HG03025 (cell line): ENCODE data around the gene SCN8A.

ENCODE experiments used
- ATAC-seq: cut with Tn5 transposase; IDR thresholded peaks from one replicate; pipeline ENCODE4 v1.9.1; 2021; ENCODE audit warnings: mild to moderate bottlenecking, moderate library complexity; ENCODE audit not compliant: unreplicated experiment, low FRiP score

SCN8A gene

DNA sequence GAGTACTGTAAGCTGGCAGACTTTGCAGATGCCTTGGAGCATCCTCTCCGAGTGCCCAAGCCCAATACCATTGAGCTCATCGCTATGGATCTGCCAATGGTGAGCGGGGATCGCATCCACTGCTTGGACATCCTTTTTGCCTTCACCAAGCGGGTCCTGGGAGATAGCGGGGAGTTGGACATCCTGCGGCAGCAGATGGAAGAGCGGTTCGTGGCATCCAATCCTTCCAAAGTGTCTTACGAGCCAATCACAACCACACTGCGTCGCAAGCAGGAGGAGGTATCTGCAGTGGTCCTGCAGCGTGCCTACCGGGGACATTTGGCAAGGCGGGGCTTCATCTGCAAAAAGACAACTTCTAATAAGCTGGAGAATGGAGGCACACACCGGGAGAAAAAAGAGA lies 215.9 kb downstream of the SCN8A start:
- no peak for ATAC-seq

DNA sequence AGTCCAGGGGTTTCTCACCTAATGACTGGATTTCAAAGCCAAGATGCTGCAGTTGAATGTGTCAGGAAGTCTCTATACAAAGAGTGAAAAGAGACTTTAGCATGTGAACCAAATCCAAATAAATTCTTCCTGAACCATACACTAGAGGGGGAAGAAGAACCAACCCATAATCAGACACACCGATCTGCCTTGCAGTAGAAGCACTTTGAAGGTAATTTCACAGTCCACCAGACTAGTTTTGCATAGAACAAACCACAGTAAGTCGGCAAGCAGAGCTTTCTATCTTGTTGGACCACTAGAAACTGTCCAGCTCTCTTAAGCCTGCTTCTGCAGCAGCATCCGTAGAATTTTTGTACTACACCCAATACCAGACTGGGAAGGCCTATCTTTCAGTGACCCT lies 218.2 kb downstream of the SCN8A start:
- ATAC-seq = no peak

- ATAC-seq = no peak
These were observed 220.5 kb downstream of the SCN8A start for GRCh38 chr12:51811203-51812202.

DNA sequence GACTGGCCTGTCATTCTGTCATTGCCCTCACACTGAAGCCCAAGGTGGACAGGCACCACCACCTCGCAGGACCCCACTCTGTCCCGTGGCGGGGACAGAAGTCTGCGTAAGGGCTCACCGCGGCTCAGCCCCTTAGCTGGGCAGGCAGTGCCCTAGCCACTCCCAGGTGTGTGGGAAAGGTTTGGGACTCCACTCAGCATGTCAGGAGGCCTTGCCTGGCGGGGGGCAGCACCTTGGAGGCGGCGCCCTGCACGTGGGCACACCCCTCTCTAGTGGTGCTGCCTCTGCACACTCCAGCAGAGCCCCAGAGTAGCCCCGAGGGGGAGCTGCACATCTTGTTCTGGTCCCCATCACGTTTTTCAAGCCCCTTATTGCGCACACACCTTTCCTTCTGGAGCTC lies 221.8 kb downstream of the SCN8A start:
- no peak for ATAC-seq

DNA sequence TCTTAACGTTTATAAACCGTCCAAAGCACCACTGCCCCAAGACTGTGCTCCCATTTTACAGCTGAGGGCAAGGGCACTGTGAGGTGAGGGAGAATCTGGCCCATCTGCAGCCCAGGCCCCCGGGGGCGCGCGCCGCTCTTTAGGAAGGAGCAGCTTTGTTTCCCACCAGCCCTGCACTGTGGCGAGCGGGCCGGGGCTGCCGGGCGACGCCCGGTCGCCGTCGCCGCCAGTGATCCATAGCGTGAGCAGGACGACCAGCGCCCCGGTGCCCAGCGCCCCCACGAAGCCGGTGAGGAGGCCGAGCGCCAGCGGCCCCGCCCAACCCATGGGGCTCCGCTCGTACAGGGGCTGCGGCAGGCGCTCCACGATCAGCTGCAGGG lies 222.9 kb downstream of the SCN8A start:
- no peak for ATAC-seq

- no peak for ATAC-seq
These were observed 223.5 kb downstream of the SCN8A start for GRCh38 chr12:51814311-51815088.

GRCh38 chr12:51815571-51815970 lies 224.5 kb downstream of the SCN8A start:
- no peak for ATAC-seq

DNA sequence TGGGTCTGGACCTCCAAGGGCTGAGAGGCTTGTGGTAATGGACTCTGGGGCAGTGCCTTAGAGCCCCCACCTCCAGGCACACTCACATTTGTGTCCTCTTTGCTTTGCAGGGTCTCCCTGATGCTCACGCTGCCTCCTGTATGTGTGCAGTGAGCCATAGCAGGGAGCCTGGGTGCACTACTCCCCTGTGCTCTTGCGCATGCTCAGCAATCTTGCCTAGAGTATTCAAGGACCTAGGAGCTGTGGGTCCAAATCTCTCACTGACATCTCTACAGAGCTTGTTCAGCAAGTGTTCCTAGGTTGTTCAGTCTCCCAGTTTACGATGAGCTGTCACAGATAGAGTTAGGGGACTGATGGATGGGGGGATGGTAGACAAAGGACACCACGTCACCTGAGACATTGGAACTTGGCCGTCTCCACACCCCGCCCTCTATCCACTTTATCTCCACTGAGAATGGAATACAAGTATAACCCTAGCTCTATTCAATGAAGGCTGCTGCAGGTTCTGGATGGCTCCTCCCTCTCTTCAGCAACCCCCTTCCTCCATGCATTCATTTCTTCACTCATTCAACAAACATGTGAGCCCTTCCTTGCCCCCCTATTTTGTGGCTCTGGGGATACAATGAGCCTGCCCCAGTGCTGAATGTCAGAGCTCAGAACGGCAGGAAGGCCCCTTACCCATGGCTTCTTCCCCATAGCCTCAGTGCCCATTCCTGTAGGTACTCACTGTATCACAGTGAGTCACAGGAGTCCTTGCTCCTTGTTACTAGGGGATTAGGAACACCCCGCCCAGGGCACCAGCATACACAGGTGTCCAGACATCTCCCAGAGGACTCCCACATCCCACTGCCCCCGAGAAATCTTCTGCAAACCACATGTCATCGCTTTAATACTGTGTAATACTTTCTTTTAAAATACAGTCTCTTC lies 226.3 kb downstream of the SCN8A start:
- ATAC-seq = no peak

- ATAC-seq = no peak
These were observed 227.1 kb downstream of the SCN8A start for GRCh38 chr12:51818086-51818485.

DNA sequence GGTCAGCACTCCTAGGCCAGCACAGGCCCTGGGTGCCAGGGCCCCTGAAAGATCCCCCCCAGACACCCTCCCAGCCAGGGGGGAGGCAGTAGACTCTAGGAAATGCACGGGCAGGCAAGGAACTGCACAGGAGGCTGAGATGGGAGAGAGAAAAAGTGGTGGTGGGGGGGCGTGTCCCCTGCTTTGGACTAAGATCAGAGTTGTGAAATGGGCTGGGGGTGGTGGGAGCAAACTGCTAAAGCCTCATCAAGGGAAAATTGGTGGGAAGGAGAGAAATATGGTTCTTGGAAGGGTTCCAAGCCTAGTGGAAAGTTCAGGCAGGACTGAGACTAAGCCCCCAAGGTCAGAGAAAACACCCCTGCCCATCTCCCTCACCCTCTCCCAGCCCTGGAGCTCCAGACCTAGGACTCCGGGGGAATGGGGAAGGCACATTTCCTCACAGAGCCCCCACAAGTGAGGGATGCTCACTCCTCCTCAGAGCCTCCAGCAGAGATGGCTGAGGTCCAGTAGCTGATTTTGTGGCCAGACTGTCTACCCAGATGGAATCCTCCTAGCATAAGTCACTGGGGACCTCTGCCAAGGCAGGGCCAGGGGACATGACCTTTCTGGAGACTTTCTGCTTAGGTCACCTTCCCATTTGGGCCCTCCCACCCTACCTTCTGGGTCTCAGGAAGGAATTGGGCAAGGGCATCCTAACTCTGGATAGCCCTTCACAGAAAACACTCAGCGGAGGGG lies 227.7 kb downstream of the SCN8A start:
- ATAC-seq = no peak

DNA sequence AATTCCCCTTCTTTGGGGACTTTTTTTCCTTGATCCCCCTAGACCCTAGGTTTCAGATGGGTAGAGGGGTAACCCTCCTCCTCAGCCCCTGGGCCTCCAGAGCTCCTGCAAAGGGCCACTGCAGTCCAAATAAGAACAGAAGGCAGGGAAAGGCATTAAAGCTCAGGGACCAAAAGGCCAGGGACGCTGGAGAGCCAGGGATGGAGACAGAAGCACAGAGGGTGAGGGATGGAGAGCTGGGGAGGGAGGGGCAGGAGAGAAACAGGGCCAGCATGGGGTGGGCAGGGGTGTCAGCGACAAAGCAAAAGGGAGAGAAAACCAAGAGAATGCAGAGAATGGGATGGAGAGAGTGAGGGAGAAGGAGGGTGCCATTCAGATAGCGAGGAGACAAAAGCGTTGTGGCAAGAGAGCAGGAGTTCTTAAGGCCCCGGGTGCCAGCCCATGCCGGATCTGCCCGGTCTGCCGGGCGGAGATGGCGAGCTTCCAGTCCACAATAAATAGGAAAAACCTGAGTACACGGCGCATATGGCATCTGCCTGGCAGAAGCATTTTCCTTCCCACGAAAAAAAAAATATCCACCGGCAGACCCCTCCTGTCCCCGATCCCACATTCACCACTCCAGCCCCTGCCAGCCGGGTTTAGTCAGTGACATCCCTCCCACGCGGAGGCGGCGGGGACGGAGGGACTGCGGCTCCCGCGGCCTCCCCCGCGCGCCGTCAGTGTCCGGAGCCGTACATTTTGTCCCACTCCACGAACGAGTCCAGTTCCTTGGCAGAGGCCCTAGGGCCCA lies 228.9 kb downstream of the SCN8A start:
- no peak for ATAC-seq

- no peak for ATAC-seq
These were observed 229.8 kb downstream of the SCN8A start for GRCh38 chr12:51820526-51821439.

DNA sequence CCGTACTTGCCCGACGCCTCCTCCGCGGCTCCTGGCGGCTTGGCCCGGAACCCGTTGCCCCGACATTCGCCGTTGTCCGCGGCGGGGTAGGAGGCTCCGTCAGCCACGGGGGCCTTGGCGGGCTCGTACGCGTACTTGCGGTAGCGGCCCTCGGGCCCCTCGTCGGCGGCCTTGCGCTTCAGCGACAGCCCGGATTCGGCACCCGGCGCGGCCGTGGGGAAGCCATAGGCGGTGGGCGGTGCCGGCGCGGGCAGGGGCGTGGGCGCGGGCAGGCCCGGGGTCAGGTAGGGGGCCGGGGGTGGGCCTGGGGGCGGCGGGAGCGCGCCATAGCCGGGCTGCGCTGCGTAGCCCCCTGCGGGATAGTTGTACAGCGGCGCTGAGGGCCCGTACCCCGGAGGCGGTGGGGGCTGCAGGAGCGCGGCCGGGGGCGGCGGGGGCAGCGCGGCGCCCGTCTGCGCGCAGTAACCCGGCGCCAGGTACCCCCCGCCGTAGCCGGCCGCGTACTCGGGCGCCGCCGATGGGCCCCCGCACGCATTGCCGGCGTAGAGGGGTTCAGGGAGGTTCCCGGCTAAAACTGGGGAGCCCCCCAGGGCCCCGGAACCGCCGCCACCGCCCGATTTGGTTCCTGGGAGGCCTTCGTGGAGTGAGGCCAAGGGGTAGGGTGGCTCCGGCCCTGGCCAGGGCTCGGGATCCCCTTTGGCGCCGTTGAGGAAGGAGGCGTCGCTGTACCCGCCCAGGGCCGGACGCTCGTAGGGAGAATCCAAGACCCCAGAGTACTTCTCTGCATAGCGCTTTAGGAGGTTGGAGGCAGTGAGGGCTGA lies 230.6 kb downstream of the SCN8A start:
- no peak for ATAC-seq

DNA sequence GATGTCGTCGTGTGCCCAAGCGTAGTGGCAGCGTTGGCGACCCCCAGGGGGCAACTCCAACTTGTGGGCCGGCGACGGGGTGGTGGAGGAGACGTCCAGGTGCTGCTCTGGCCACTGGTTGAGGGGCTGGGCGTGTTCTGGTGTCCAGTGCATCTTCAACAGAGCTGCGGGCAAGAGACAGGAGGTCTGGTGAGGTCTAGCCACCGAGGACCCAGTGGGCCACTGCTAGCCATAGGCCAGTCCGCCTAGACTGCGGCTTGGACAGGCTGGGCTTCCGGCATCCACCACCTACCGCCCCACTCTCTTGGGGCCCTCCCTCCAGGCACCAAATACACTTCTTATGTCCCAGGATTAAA lies 231.2 kb downstream of the SCN8A start:
- ATAC-seq = no peak

DNA sequence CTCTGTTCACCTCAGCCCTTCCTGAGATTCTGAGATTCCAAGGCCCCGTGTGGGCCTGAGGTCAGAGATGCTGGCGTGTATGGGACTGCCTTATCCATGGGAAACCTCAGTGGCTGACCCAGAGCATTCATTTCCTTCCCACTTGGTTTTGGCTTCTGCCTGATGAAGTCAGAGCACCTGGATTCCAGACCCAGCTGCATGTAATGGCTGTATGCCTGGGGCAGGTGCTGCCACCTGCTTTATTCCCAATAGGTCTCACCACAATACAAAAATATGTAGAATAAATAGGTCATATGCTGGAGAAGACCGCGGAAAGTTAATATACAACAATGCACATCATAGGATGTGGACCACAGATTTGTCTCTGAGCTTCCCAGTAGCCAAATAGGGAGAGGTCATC lies 231.9 kb downstream of the SCN8A start:
- no peak for ATAC-seq

- no peak for ATAC-seq
These were observed 233.0 kb downstream of the SCN8A start for GRCh38 chr12:51823875-51824565.

DNA sequence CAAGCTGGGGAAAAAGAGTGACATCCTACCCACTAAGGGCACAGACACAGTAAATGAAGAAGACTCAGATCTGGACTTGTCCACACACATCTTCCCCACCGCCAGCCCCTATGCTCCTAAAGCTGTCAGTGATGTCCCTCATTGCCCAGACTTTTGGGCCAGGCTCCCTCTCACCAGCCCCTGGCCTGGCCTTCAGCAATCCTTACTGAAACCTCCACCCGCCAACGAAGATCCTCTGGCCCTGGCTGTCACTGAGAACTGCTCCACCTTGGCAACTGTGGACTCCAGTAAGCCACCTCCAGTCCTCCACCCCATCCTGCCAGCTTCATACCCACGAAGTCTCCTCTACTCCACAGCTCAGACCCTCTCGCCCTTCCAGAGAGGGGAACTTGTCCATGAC lies 234.2 kb downstream of the SCN8A start:
- no peak for ATAC-seq
